GM19395 (cell line): Measurements from ENCODE around the gene CINP.
"Not testable (repeated sequence)": the region's sequence is repeated elsewhere in the genome, so short reads cannot be mapped to it uniquely, and the experiment has no call there.

Source experiments
- ATAC-seq: cut with Tn5 transposase; IDR thresholded peaks from one replicate; pipeline ENCODE4 v1.9.1; 2021; ENCODE audit warnings: mild to moderate bottlenecking, moderate library complexity; ENCODE audit not compliant: unreplicated experiment

The CINP gene

GRCh38 chr14:102321456-102322422 is 41.0 kb downstream of the CINP start:
- ATAC-seq, result no peak

GRCh38 chr14:102320671-102321455 is 41.8 kb downstream of the CINP start:
- no peak for ATAC-seq

- peak; percentile 9 for ATAC-seq
These were observed 42.5 kb downstream of the CINP start for GRCh38 chr14:102320033-102320660.

GRCh38 chr14:102319351-102320032 is 43.2 kb downstream of the CINP start, which contains the start of gene ZNF839:
Gene ZNF839 (plus strand): TSS chr14:102319746. CDS start chr14:102319766, 20 bp downstream.
- ATAC-seq, result peak; percentile 61

- no peak for ATAC-seq
These were observed 43.9 kb downstream of the CINP start for GRCh38 chr14:102318781-102319276.

GRCh38 chr14:102317564-102318248 is 45.0 kb downstream of the CINP start:
- no peak for ATAC-seq

- ATAC-seq, result peak; percentile 70
These were observed 45.7 kb downstream of the CINP start for GRCh38 chr14:102316743-102317563.

GRCh38 chr14:102316338-102316742 is 46.4 kb downstream of the CINP start:
- ATAC-seq, result no peak

- no peak for ATAC-seq
These were observed 47.6 kb downstream of the CINP start for GRCh38 chr14:102315121-102315520.

GRCh38 chr14:102314242-102315011 is 48.3 kb downstream of the CINP start:
- peak; percentile 52 for ATAC-seq

GRCh38 chr14:102304611-102305506 is 57.8 kb downstream of the CINP start, which contains the start of gene MOK:
Gene MOK (minus strand): TSS chr14:102305164. CDS start chr14:102304968, 196 bp downstream.
- peak; percentile 95 for ATAC-seq

GRCh38 chr14:102303664-102304063 is 59.0 kb downstream of the CINP start:
- no peak for ATAC-seq

- not testable (repeated sequence) for ATAC-seq
These were observed 64.2 kb downstream of the CINP start for GRCh38 chr14:102298303-102299070.
